Endothelial cell of umbilical vein (primary cell): Measurements from ENCODE around the gene PTGDR2. TPM values are rescaled to one million over a fixed set of nuclear protein-coding genes. Genes with fewer than 3 reads are reported as not detected.
A peak's percentile ranks its signal among the peaks of the same experiment; 100 is the strongest.

Experiments used
- BruUV-seq: library from RNA; stranded (reverse); fragments of 400-500 nt; replicated peaks from 2 replicates; lab custom pipeline; 2021; lab: Mats Ljungman, UMichigan
- CTCF ChIA-PET: fragments of 300-600, 350-600 bp; sonication (Branson Sonifier 250); formaldehyde crosslinking; loops from one replicate; lab custom pipeline; 2021; ENCODE audit warnings: antibody characterized with exemption, inconsistent platforms; lab: Charles Lee
- POLR2A ChIA-PET: fragments of 300-600, 350-600 bp; sonication (Branson Sonifier 250); formaldehyde crosslinking; loops from one replicate; lab custom pipeline; 2021; ENCODE audit warnings: antibody characterized with exemption, inconsistent platforms; lab: Charles Lee
- DNase-seq: peaks from one replicate; pipeline ENCODE4 v3.0.0-alpha.2; 2011; ENCODE audit warnings: low read depth, low spot score
- FAIRE-seq: peaks from 2 replicates; lab custom pipeline; 2011; peaks lifted over from hg19 to GRCh38; lab: Jason Lieb, UNC
- H2AFZ ChIP-seq: 2 replicates; pipeline ENCODE4 v1.6.0; 2012; ENCODE audit warnings: low read depth, low read length, control low read depth, inconsistent platforms
- H3K27ac ChIP-seq: 2 replicates; pipeline ENCODE4 v1.5.1; 2011; ENCODE audit warnings: low read depth, mild to moderate bottlenecking, control low read depth, low read length, moderate library complexity; ENCODE audit not compliant: insufficient read depth
- H3K27me3 ChIP-seq, 2 experiments: 2 replicates each; pipeline versions ENCODE4 v1.6.0 to v1.6.1; 2011; ENCODE audit warnings: low read length in 2 of 2, mixed read lengths in 1 of 2; ENCODE audit not compliant: control insufficient read depth in 2 of 2, insufficient read depth in 2 of 2
- H3K36me3 ChIP-seq, 2 experiments: 2 replicates in 1 of 2; 3 replicates in 1 of 2; pipeline ENCODE4 v1.5.1; 2011; ENCODE audit warnings: low read length in 2 of 2, mild to moderate bottlenecking in 1 of 2, moderate library complexity in 1 of 2; ENCODE audit not compliant: control insufficient read depth in 2 of 2, insufficient read depth in 2 of 2; ENCODE audit errors: extremely low read depth in 1 of 2
- H3K4me1 ChIP-seq: 3 replicates; pipeline ENCODE4 v1.5.1; 2011; ENCODE audit warnings: mild to moderate bottlenecking, low read length; ENCODE audit not compliant: control insufficient read depth, insufficient read depth; ENCODE audit errors: extremely low read depth
- H3K4me2 ChIP-seq: 2 replicates; pipeline ENCODE4 v1.6.1; 2011; ENCODE audit warnings: low read length, control low read depth, mixed read lengths; ENCODE audit not compliant: insufficient read depth
- H3K4me3 ChIP-seq, 3 experiments: fragments of 200-600 bp in 1 of 3; sonication (generic), shearing (Covaris generic) in 1 of 3; replicated peaks in 1 of 3; 2 replicates each; pipeline ENCODE4 v1.5.1; 2011 to 2016; ENCODE audit warnings: control low read depth in 3 of 3, low read length in 3 of 3, mild to moderate bottlenecking in 2 of 3, inconsistent platforms in 1 of 3, low read depth in 1 of 3, moderate library complexity in 1 of 3; ENCODE audit not compliant: insufficient read depth in 1 of 3
- H3K79me2 ChIP-seq: 2 replicates; pipeline ENCODE4 v1.6.0; 2012; ENCODE audit warnings: low read length, inconsistent platforms; ENCODE audit not compliant: control insufficient read depth, insufficient read depth
- H3K9ac ChIP-seq: replicated peaks from 2 replicates; pipeline ENCODE3; 2011; ENCODE audit warnings: low read length, control low read depth; ENCODE audit not compliant: insufficient read depth; ENCODE audit errors: extremely low read depth
- H3K9me1 ChIP-seq: replicated peaks from 3 replicates; pipeline ENCODE4 v1.6.0; 2011; ENCODE audit warnings: mild to moderate bottlenecking, low read length; ENCODE audit not compliant: control insufficient read depth, insufficient read depth; ENCODE audit errors: extremely low read depth
- H3K9me3 ChIP-seq: replicated peaks from 2 replicates; pipeline ENCODE4 v1.5.1; 2012; ENCODE audit warnings: low read length, inconsistent platforms; ENCODE audit not compliant: control insufficient read depth, insufficient read depth
- H4K20me1 ChIP-seq: replicated peaks from 2 replicates; pipeline ENCODE3; 2011; ENCODE audit warnings: mild to moderate bottlenecking, low read length; ENCODE audit not compliant: control insufficient read depth, insufficient read depth; ENCODE audit errors: extremely low read depth
- CTCF ChIP-seq, 2 donors: IDR thresholded peaks; 1 replicate in 1 of 2; 2 replicates in 1 of 2; pipeline ENCODE4 v1.5.1; 2011; ENCODE audit warnings: low read length in 2 of 2, mild to moderate bottlenecking in 2 of 2, moderate library complexity in 2 of 2, control low read depth in 1 of 2, inconsistent platforms in 1 of 2, low read depth in 1 of 2; ENCODE audit not compliant: insufficient read depth in 1 of 2; ENCODE audit errors: extremely low read depth in 1 of 2
- EZH2 ChIP-seq: IDR thresholded peaks from 2 replicates; pipeline ENCODE4 v1.6.1; 2012; ENCODE audit warnings: borderline replicate concordance, low read depth, mild to moderate bottlenecking, moderate library complexity, low read length, inconsistent platforms; ENCODE audit not compliant: severe bottlenecking
- FOS ChIP-seq: IDR thresholded peaks from 2 replicates; pipeline ENCODE4 v1.6.1; 2011; ENCODE audit warnings: mild to moderate bottlenecking, low read length, moderate library complexity, borderline replicate concordance; ENCODE audit not compliant: insufficient read depth
- GATA2 ChIP-seq: IDR thresholded peaks from 2 replicates; pipeline ENCODE4 v1.7.0; 2011; ENCODE audit warnings: low read depth, mild to moderate bottlenecking, moderate library complexity, mixed read lengths, low read length; ENCODE audit not compliant: insufficient read length, insufficient read depth
- JUN ChIP-seq: IDR thresholded peaks from 2 replicates; pipeline ENCODE4 v1.6.1; 2011; ENCODE audit warnings: borderline replicate concordance, low read depth; ENCODE audit not compliant: insufficient read length, insufficient read depth
- MAX ChIP-seq: IDR thresholded peaks from 2 replicates; pipeline ENCODE4 v1.6.1; 2011; ENCODE audit not compliant: insufficient read depth, insufficient read length
- POLR2AphosphoS5 ChIP-seq: IDR thresholded peaks from 2 replicates; pipeline ENCODE4 v1.6.1; 2012; ENCODE audit warnings: low read depth, mild to moderate bottlenecking, control low read depth, low read length, moderate library complexity; ENCODE audit not compliant: insufficient read depth
- dilution Hi-C: fragments of 300-500 bp; cut with MboI; formaldehyde crosslinking; loops from one replicate; pipeline ENCODE4 v1.15.0; 2019; ENCODE audit warnings: low sequenced_read_pairs; ENCODE audit not compliant: extremely low pct_ligation_motif_present
- intact Hi-C: fragments of 100-400 bp; cut with micrococcal nuclease; formaldehyde crosslinking; loops from one replicate; pipeline ENCODE4 v1.10.0; 2022
- polyA plus RNA-seq, 4 experiments: library from polyadenylated mRNA; depleted of rRNA in 3 of 4; stranded (reverse) in 3 of 4; unstranded in 1 of 4; fragments of >200 nt; gene quantifications; 2 replicates each; pipeline versions ENCODE4 v1.2.1 to v1.2.3, GENCODE V29; 2011 to 2012; ENCODE audit warnings: missing spikeins in 1 of 4
- total RNA-seq: library from RNA; stranded (reverse); gene quantifications from 2 replicates; pipeline ENCODE4 v1.2.3, GENCODE V29; 2021

PTGDR2 gene
- total and polyA plus RNA-seq, 2 donors (not counting 3 experiments of a cell fraction or from before 2014, with no cell fraction given): 0.15 TPM; not detected in 1

GRCh38 chr11:60840470-60841430 lies 15.0 kb downstream of the PTGDR2 start:
- POLR2A ChIA-PET: interaction anchor here (0.7 kb wide), 1 partner anchor 63 kb away, joined by 4 read pairs; no protein-coding TSS in a partner anchor
- Histone ChIP-seq H3K36me3 (no peaks in the 10 kb centered on the region), H3K9me3 (no peaks in the 10 kb centered on the region), H3K9ac (no peak overlapping the region), H3K4me1 (peaks cover 42% of the 10 kb centered on the region), H4K20me1 (no peaks in the 10 kb centered on the region), H3K4me2 (peak overlapping the region; percentile 50), H3K9me1 (no peaks in the 10 kb centered on the region), H3K4me3 (no peak overlapping the region), H3K27ac (peak overlapping the region; percentile 65), H2AFZ (peak overlapping the region; percentile 62), H3K79me2 (peaks cover 38% of the 10 kb centered on the region), H3K27me3 (no peaks in the 10 kb centered on the region)
- peak; percentile 85 for FAIRE-seq
- intact Hi-C loops (no loop called here), dilution Hi-C loops (no loop called here)
- peak; percentile 67 for DNase-seq
- no peak for TF ChIP-seq CTCF (IDR thresholded peaks at IDR 0.05; ENCODE audit: extremely low read depth in 1 of 2, insufficient read depth in 1 of 2, low read depth in 1 of 2, low read length in 2 of 2)
- TF ChIP-seq JUN: no peak
- TF ChIP-seq GATA2: no peak
- TF ChIP-seq EZH2: no peak
- no peak for TF ChIP-seq FOS
- peak; percentile 48 for TF ChIP-seq POLR2AphosphoS5
- TF ChIP-seq MAX: no peak
- no TSS peak for BruUV-seq
- CTCF ChIA-PET: interaction anchor here (0.8 to 5.0 kb wide), 6 partner anchors 9 to 65 kb away, joined by 3 to 34 read pairs (median 9); partner anchors contain the start of gene PTGDR2
